Measurements from ENCODE around the gene CCDC152. TPM values are rescaled to one million over a fixed set of nuclear protein-coding genes. Genes with fewer than 3 reads are reported as not detected.

Gene CCDC152
- total and polyA plus RNA-seq, 2 of the 13 experiments (the other 11 are each of a cell fraction or from before 2014, with no cell fraction given), result 0.20 to 0.36 TPM

DNA sequence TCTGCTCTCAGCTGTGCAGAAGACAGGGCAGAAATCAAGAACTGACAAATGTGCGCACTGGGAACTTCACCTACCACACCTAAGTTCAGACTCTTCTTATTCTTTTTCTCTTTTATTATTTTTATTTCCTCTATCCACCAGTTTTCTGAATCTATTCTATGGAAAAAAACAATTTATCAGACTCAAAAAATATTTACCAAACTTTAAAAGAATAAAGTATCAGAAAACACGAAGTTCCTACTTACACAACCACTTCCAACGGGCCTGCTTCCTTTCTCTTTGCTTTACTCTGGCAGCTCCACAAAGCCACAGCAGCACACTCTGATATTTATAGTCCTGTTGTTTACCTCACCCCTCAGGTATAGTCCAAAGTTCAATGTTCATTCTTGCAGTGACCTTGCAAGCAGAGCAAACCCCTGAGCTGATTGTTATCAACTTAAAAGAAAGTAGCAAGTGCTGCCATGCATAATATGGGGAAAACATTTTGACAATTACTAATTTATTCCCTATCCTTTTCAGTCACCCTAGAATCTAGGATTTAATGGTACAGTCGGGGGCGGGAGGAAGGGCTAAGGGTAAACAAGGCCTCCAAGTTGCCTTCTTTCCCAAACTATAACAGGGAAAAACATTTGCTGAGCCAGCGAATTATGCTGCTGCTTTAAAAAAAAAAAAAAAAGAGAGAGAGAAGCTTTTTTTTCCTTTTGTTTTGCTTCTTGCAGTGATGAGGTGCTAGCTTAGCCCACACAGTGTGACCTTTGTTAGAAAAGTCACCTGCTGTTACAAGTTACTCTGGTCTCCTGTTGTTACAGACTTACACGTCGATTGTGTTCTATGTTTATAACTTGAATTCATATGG is 55.2 kb downstream of the CCDC152 start, which contains the start of gene SELENOP (continued):
- TF ChIP-seq, protein P1, sequence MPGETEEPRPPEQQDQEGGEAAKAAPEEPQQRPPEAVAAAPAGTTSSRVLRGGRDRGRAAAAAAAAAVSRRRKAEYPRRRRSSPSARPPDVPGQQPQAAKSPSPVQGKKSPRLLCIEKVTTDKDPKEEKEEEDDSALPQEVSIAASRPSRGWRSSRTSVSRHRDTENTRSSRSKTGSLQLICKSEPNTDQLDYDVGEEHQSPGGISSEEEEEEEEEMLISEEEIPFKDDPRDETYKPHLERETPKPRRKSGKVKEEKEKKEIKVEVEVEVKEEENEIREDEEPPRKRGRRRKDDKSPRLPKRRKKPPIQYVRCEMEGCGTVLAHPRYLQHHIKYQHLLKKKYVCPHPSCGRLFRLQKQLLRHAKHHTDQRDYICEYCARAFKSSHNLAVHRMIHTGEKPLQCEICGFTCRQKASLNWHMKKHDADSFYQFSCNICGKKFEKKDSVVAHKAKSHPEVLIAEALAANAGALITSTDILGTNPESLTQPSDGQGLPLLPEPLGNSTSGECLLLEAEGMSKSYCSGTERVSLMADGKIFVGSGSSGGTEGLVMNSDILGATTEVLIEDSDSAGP (CRISPR knock-in tag; IDR thresholded peaks at IDR 0.05; ENCODE audit: borderline replicate concordance), result peak; percentile 29; the same call in 1 of the 2 replicates
- no peak; the same call in 1 of the 2 replicates for TF ChIP-seq RFX5 (IDR thresholded peaks at IDR 0.05; ENCODE audit: low read depth, low read length)
- no peak for TF ChIP-seq PHF5A (CRISPR knock-in tag; IDR thresholded peaks at IDR 0.05; ENCODE audit: low read depth, unreplicated experiment)
- no peak for TF ChIP-seq ZNF616 (CRISPR knock-in tag; IDR thresholded peaks at IDR 0.05; ENCODE audit: low read depth)
- TF ChIP-seq, protein P2, sequence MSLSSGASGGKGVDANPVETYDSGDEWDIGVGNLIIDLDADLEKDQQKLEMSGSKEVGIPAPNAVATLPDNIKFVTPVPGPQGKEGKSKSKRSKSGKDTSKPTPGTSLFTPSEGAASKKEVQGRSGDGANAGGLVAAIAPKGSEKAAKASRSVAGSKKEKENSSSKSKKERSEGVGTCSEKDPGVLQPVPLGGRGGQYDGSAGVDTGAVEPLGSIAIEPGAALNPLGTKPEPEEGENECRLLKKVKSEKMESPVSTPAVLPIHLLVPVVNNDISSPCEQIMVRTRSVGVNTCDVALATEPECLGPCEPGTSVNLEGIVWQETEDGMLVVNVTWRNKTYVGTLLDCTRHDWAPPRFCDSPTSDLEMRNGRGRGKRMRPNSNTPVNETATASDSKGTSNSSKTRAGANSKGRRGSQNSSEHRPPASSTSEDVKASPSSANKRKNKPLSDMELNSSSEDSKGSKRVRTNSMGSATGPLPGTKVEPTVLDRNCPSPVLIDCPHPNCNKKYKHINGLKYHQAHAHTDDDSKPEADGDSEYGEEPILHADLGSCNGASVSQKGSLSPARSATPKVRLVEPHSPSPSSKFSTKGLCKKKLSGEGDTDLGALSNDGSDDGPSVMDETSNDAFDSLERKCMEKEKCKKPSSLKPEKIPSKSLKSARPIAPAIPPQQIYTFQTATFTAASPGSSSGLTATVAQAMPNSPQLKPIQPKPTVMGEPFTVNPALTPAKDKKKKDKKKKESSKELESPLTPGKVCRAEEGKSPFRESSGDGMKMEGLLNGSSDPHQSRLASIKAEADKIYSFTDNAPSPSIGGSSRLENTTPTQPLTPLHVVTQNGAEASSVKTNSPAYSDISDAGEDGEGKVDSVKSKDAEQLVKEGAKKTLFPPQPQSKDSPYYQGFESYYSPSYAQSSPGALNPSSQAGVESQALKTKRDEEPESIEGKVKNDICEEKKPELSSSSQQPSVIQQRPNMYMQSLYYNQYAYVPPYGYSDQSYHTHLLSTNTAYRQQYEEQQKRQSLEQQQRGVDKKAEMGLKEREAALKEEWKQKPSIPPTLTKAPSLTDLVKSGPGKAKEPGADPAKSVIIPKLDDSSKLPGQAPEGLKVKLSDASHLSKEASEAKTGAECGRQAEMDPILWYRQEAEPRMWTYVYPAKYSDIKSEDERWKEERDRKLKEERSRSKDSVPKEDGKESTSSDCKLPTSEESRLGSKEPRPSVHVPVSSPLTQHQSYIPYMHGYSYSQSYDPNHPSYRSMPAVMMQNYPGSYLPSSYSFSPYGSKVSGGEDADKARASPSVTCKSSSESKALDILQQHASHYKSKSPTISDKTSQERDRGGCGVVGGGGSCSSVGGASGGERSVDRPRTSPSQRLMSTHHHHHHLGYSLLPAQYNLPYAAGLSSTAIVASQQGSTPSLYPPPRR (CRISPR knock-in tag; IDR thresholded peaks at IDR 0.05; ENCODE audit: borderline replicate concordance), result peak; percentile 81; the same call in 1 of the 2 replicates
- no peak for TF ChIP-seq ZFP36L1 (CRISPR knock-in tag; IDR thresholded peaks at IDR 0.05)
- peak; percentile 76 for TF ChIP-seq ZNF33B (CRISPR knock-in tag; IDR thresholded peaks at IDR 0.05)
- TF ChIP-seq, protein P3, sequence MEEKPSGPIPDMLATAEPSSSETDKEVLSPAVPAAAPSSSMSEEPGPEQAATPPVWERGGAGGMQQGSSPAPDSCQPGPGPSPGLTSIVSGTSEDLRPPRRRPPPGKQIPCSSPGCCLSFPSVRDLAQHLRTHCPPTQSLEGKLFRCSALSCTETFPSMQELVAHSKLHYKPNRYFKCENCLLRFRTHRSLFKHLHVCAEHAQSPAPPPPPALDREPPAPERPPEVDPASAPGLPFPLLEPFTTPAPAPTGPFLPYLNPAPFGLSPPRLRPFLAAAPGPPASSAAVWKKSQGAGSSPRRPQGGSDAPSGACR (CRISPR knock-in tag; IDR thresholded peaks at IDR 0.05), result no peak
- peak; percentile 87 for TF ChIP-seq NFKBIZ (CRISPR knock-in tag; IDR thresholded peaks at IDR 0.05)
- TF ChIP-seq TBP (CRISPR knock-in tag; IDR thresholded peaks at IDR 0.05), result no peak
- TF ChIP-seq, protein P4, sequence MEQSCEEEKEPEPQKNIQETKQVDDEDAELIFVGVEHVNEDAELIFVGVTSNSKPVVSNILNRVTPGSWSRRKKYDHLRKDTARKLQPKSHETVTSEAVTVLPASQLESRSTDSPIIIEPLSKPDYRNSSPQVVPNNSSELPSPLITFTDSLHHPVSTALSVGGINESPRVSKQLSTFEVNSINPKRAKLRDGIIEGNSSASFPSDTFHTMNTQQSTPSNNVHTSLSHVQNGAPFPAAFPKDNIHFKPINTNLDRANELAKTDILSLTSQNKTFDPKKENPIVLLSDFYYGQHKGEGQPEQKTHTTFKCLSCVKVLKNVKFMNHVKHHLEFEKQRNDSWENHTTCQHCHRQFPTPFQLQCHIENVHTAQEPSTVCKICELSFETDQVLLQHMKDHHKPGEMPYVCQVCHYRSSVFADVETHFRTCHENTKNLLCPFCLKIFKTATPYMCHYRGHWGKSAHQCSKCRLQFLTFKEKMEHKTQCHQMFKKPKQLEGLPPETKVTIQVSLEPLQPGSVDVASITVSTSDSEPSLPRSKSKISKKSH (CRISPR knock-in tag; IDR thresholded peaks at IDR 0.05; ENCODE audit: borderline replicate concordance), result no peak
- TF ChIP-seq, protein P5, sequence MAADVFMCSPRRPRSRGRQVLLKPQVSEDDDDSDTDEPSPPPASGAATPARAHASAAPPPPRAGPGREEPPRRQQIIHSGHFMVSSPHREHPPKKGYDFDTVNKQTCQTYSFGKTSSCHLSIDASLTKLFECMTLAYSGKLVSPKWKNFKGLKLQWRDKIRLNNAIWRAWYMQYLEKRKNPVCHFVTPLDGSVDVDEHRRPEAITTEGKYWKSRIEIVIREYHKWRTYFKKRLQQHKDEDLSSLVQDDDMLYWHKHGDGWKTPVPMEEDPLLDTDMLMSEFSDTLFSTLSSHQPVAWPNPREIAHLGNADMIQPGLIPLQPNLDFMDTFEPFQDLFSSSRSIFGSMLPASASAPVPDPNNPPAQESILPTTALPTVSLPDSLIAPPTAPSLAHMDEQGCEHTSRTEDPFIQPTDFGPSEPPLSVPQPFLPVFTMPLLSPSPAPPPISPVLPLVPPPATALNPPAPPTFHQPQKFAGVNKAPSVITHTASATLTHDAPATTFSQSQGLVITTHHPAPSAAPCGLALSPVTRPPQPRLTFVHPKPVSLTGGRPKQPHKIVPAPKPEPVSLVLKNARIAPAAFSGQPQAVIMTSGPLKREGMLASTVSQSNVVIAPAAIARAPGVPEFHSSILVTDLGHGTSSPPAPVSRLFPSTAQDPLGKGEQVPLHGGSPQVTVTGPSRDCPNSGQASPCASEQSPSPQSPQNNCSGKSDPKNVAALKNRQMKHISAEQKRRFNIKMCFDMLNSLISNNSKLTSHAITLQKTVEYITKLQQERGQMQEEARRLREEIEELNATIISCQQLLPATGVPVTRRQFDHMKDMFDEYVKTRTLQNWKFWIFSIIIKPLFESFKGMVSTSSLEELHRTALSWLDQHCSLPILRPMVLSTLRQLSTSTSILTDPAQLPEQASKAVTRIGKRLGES (CRISPR knock-in tag; IDR thresholded peaks at IDR 0.05; ENCODE audit: borderline replicate concordance), result no peak
- TF ChIP-seq KLF16 (CRISPR knock-in tag; IDR thresholded peaks at IDR 0.05), result peak in 1 of 2 experiments; percentile 86; a peak in 2 of 4 replicates
- peak; percentile 97 for TF ChIP-seq ASH2L (IDR thresholded peaks at IDR 0.05; ENCODE audit: insufficient read length, low read depth, low read length)
- no peak for TF ChIP-seq ZFAT (CRISPR knock-in tag; conservative IDR thresholded peaks at IDR 0.05)
- no peak for TF ChIP-seq PHF20 (CRISPR knock-in tag; IDR thresholded peaks at IDR 0.05)

Data from HepG2 (cell line).